Mucosa of descending colon (tissue), 3 donors: ENCODE data around the gene TMPRSS4. TPM values are rescaled to one million over a fixed set of nuclear protein-coding genes. Genes with fewer than 3 reads are reported as not detected.

ENCODE experiments used
- ATAC-seq: fragments of 200-7000 bp; cut with Tn5 transposase; one replicate; pipeline ENCODE4 v1.9.1; 2020; ENCODE audit warnings: mild to moderate bottlenecking, moderate library complexity
- DNase-seq, 3 donors: peaks; one replicate each; pipeline ENCODE4 v3.0.0-alpha.2; 2020
- H3K36me3 ChIP-seq: fragments of 200-600 bp; one replicate; pipeline ENCODE4 v1.8.0; 2021; ENCODE audit warnings: low read depth, mild to moderate bottlenecking
- H3K4me1 ChIP-seq: fragments of 200-600 bp; one replicate; pipeline ENCODE4 v1.8.0; 2021; ENCODE audit warnings: low read depth, mild to moderate bottlenecking
- H3K4me3 ChIP-seq: fragments of 200-600 bp; one replicate; pipeline ENCODE4 v1.8.0; 2021; ENCODE audit warnings: mild to moderate bottlenecking
- H3K9me3 ChIP-seq: fragments of 200-600 bp; one replicate; pipeline ENCODE4 v1.8.0; 2021; ENCODE audit warnings: mild to moderate bottlenecking
- intact Hi-C, 2 donors: fragments of 100-400 bp; cut with DNase I in 1 of 2; cut with micrococcal nuclease in 1 of 2; formaldehyde crosslinking; loops; one replicate each; pipeline versions ENCODE4 v1.11.0 to v1.11.1; 2022; cut with DNase I, micrococcal nuclease
- total RNA-seq, 3 donors: library from RNA; stranded (reverse); fragmentation: NEBNext Ultra II Directional in 2 of 3; extraction: Animal tissue kit (Norgen Biotek cat#: 25700) in 2 of 3; gene quantifications; one replicate each; pipeline versions ENCODE4 v1.2.1 to v1.2.4, GENCODE V29; 2021 to 2023
- TF ChIP-seq, protein P1 (sequence below): fragments of 200-600 bp; IDR thresholded peaks from one replicate; pipeline ENCODE4 v1.8.0; 2022; ENCODE audit warnings: antibody characterized with exemption, mild to moderate bottlenecking
- donor health status: DM: no; HTN: no; CAD: no; lungs with moderate emphysema.
- donor health status: DM: no; HTN: no; CAD: no.
- donor health status: DM: no; HTN: yes; CAD: no.

TMPRSS4 gene
- total RNA-seq, 3 donors from 2014 or later: 159 to 648 (median 243) TPM

DNA sequence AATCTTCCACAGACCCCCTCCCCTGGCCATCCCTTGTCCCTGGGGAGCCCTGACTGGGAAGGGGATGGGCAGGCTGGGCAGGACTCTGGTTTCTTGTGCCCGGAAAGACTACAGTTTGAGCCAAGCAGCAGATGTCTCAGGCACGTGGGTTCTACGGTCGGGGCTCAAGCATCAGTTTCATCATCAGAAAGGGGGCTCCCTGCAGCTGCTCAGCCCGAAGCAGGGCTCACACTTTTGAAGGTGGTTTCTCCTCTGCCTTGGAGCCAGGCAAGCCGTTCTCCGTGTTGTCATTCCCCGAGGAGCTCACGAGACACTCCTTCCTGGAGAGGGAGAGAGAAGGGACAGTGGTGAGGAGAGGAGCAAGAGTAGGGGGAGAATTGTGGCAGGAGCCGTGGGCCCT is 59.9 kb downstream of the TMPRSS4 start:
- TF ChIP-seq, protein P1, sequence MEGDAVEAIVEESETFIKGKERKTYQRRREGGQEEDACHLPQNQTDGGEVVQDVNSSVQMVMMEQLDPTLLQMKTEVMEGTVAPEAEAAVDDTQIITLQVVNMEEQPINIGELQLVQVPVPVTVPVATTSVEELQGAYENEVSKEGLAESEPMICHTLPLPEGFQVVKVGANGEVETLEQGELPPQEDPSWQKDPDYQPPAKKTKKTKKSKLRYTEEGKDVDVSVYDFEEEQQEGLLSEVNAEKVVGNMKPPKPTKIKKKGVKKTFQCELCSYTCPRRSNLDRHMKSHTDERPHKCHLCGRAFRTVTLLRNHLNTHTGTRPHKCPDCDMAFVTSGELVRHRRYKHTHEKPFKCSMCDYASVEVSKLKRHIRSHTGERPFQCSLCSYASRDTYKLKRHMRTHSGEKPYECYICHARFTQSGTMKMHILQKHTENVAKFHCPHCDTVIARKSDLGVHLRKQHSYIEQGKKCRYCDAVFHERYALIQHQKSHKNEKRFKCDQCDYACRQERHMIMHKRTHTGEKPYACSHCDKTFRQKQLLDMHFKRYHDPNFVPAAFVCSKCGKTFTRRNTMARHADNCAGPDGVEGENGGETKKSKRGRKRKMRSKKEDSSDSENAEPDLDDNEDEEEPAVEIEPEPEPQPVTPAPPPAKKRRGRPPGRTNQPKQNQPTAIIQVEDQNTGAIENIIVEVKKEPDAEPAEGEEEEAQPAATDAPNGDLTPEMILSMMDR: no peak
- Histone ChIP-seq H3K4me1 (no peaks in the 10 kb centered on the region), H3K36me3 (no peaks in the 10 kb centered on the region), H3K4me3 (no peak overlapping the region), H3K9me3 (no peaks in the 10 kb centered on the region)
- intact Hi-C loops: no loop called here
- DNase-seq: no peak
- ATAC-seq: peak; percentile 7

DNA sequence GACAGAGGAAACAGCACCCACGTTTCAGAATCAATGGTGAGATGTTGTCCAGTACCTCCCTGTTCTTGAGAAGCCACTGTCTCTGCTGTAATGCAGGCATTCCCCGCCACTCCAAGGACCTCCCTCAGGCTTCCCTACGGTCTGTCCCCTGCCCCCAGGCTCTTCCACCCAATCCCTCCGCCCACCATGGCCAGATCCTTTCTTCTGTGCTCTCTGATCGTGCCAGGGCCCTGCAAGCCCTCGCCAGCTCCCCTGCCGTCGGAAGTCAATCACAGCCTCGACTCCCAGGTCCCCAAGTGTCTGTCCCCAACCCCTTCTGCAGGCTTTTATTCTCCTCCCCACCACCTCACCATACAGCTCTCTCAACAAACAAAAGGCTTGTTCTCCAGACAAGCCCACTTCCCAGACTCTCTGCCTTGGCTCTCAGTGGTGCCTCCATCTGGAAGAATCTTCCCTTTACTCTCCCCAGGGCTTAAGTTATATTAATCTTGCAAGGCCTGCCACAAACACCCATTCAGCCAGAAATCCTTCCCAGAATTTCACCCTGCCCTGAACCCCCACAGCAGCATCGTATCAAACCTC is 62.1 kb downstream of the TMPRSS4 start:
- H3K36me3 ChIP-seq: no peaks in the 10 kb centered on the region
- no peaks in the 10 kb centered on the region for H3K4me1 ChIP-seq
- H3K9me3 ChIP-seq: no peaks in the 10 kb centered on the region
- ATAC-seq (no peak), DNase-seq (no peak)
- H3K4me3 ChIP-seq: no peak overlapping the region
- intact Hi-C loops: no loop called here
- TF ChIP-seq, protein P1: no peak

DNA sequence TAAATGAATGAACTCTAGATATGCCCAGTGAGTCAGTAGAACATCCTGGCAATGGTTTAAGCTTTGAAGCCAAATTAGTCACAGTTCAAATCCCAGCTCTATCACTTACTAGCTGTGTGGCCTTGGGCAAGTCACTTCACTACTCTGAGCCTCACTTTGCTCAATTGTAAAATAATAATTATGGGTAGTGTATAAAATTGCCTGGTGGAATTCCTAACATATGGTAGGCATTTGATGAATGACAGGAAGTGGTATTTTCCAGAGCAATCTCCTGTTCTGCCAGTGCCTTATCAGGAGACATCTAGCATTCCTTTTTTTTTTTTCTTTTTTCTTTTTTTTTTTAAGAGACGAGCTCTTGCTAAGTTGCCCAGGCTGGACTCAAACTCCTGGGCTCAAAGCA is 62.7 kb downstream of the TMPRSS4 start:
- DNase-seq: no peak
- Histone ChIP-seq H3K4me1 (no peaks in the 10 kb centered on the region), H3K4me3 (no peak overlapping the region), H3K9me3 (no peaks in the 10 kb centered on the region), H3K36me3 (no peaks in the 10 kb centered on the region)
- intact Hi-C loops: no loop called here
- ATAC-seq: no peak
- TF ChIP-seq, protein P1: no peak

GRCh38 chr11:118142081-118142480 is 65.2 kb downstream of the TMPRSS4 start:
- H3K9me3 ChIP-seq: no peaks in the 10 kb centered on the region
- H3K4me3 ChIP-seq: no peak overlapping the region
- H3K36me3 ChIP-seq: no peaks in the 10 kb centered on the region
- intact Hi-C loops: no loop called here
- peaks cover 4% of the 10 kb centered on the region for H3K4me1 ChIP-seq
- DNase-seq (no peak), ATAC-seq (no peak)
- TF ChIP-seq, protein P1: no peak

DNA sequence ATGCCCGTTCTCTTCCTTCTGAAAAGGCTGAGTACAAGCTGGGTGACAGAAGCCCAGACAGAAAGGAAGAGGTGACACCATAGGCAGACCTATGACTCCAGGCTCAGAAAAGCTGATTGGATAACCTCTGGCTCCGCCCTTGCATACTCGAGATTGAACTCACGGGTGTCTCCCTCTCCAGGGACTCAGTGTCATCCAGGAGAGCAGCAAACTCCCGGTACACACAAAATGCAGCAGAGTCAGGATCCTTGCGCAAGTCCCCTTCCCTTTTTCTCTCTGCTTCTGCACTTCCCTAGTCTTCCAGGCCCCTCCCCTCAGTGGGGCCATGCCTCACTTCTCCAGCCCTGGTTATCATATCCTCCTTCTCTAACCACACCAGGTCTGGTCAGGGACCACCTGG is 65.9 kb downstream of the TMPRSS4 start:
- H3K4me1 ChIP-seq: peaks cover 4% of the 10 kb centered on the region
- peak in 1 of 3 donors; percentile 26 for DNase-seq
- ATAC-seq: peak; percentile 12
- no peaks in the 10 kb centered on the region for H3K36me3 ChIP-seq
- TF ChIP-seq, protein P1: no peak
- intact Hi-C loops: no loop called here
- H3K4me3 ChIP-seq: no peak overlapping the region
- no peaks in the 10 kb centered on the region for H3K9me3 ChIP-seq

GRCh38 chr11:118143661-118144185 is 66.8 kb downstream of the TMPRSS4 start:
- Histone ChIP-seq H3K36me3 (no peaks in the 10 kb centered on the region), H3K4me1 (peaks cover 4% of the 10 kb centered on the region), H3K9me3 (no peaks in the 10 kb centered on the region), H3K4me3 (no peak overlapping the region)
- ATAC-seq (no peak), DNase-seq (no peak)
- TF ChIP-seq, protein P1: no peak
- intact Hi-C loops: no loop called here
